IMR-90 (cell line): ENCODE measurements around the gene ZC3H8. TPM values are rescaled to one million over a fixed set of nuclear protein-coding genes. Genes with fewer than 3 reads are reported as not detected.

Experiments used
- polyA plus RNA-seq, 3 experiments: library from polyadenylated mRNA; depleted of rRNA; stranded (reverse); fragments of >200 nt; gene quantifications; 2 replicates each; pipeline ENCODE4 v1.2.3, GENCODE V29; 2012; ENCODE audit warnings: low replicate concordance in 1 of 3
- total RNA-seq: library from RNA; depleted of rRNA; stranded (reverse); fragments of >200 nt; gene quantifications from 2 replicates; pipeline ENCODE4 v1.2.3, GENCODE V29; 2012; rRNA removed

Gene ZC3H8
- total and polyA plus RNA-seq, 2 of the 4 experiments (the other 2 are of a cell fraction) = 0.18 to 1.6 TPM

Other genes with a start within 250 kb of the ZC3H8 start
- gene TMEM87B, start 199.8 kb downstream of the ZC3H8 start, total RNA-seq = 6.3 and 16.9 TPM in 2 replicates
- 8.8 and 12.5 TPM in 2 replicates for gene TMEM87B, start 199.8 kb downstream of the ZC3H8 start, polyA plus RNA-seq (2012; rRNA removed)
- under 0.01 and 0.18 TPM in 2 replicates for gene FBLN7, start 116.7 kb downstream of the ZC3H8 start, total RNA-seq
- gene FBLN7, start 116.7 kb downstream of the ZC3H8 start, polyA plus RNA-seq (2012; rRNA removed) = 1.0 and 1.2 TPM in 2 replicates
- gene ZC3H6, start 20.6 kb upstream of the ZC3H8 start, total RNA-seq = 2.0 and 2.2 TPM in 2 replicates
- 0.55 and 0.60 TPM in 2 replicates for gene ZC3H6, start 20.6 kb upstream of the ZC3H8 start, polyA plus RNA-seq (2012; rRNA removed)
- gene RGPD8, start 178.6 kb upstream of the ZC3H8 start, total RNA-seq = 4.1 and 4.2 TPM in 2 replicates
- 0.67 and 0.69 TPM in 2 replicates for gene RGPD8, start 178.6 kb upstream of the ZC3H8 start, polyA plus RNA-seq (2012; rRNA removed)
- 36.2 and 44.7 TPM in 2 replicates for gene TTL, start 227.1 kb upstream of the ZC3H8 start, total RNA-seq
- 13.4 and 18.2 TPM in 2 replicates for gene TTL, start 227.1 kb upstream of the ZC3H8 start, polyA plus RNA-seq (2012; rRNA removed)